ENCODE data around the gene ADAR.
A peak's percentile ranks its signal among the peaks of the same experiment; 100 is the strongest.

The ADAR gene

DNA sequence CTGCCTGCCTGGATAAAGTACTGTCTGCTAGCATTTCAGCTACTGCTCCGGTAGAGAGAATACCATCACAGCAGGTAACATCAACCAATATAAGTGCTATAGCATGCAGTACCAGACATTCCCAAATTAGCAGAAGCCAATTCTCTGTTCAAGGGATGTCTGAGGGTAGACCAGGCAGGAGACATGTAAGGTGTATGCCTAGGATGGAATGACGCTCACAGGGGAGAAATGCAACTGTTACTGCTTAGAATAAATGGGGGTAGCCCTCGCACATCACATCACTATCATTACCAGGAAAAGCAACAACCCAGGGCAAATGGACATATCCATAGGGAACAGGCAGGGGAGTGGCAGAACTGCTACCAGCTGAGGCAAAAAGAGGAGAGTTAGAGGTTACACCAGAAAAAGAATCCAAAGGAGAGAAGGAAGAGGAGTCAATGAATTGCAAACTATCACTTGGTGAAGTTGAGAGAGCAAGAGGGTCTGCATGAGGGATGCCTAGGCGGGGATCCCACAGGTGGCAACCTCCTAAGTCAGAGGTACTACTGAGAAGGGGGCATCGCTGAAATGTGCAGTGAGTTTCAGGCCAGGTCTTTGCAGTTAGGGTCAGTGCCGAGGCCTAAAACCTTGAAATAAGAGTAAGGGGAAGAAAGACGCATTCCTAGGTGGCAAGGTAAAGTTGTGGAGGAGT, 50.6 kb downstream of the ADAR start:
- DNase-seq = no peak

GRCh38 chr1:154556422-154556821, 51.6 kb downstream of the ADAR start:
- DNase-seq = no peak

DNA sequence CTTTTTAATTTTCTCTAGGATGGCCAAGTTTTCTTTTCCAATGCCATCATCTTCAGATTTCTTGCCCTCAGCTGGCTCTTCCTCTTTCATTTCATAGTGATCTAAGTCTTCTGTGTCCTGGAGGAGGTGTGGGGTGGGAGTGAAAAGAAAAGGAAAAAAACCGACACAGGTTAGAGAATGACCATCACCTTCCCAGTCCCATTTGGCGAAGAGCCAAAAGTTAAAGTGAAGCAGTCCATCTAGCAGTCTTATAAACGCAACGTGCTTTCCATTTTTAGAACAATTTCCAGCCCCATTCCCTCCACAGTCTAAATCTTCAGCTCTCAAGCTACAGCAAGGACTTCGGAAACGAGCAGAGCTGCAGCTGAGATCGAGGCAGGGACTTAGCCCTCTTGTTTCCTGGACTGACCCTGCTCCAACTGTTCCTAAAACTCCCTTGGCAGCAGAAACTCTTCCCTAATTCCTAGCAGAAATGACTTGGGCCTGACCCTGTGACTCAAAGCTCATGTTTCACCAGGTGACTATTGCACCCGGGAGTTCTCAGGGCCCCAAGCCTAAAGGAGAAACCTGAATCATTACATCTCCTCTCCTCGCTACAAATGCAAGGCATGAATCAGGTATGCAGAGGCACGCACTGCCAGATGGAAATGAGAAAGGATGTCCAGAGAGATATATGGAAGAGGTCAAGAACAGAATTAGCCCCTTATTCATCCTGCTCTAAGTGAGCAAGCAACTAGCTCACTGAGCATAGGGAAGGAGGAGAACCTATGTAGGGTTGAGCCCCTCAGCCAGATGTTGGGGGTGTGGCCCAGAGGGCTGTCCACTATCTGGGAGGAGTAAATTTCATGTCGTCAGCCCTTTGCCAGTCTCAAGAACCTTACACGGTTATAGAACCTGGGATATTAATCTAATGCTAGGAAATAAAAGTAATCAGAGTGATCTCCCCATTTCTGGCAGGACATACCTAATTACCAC, 54.6 kb downstream of the ADAR start:
- DNase-seq = no peak

GRCh38 chr1:154552036-154552435, 56.0 kb downstream of the ADAR start:
- DNase-seq = no peak

DNA sequence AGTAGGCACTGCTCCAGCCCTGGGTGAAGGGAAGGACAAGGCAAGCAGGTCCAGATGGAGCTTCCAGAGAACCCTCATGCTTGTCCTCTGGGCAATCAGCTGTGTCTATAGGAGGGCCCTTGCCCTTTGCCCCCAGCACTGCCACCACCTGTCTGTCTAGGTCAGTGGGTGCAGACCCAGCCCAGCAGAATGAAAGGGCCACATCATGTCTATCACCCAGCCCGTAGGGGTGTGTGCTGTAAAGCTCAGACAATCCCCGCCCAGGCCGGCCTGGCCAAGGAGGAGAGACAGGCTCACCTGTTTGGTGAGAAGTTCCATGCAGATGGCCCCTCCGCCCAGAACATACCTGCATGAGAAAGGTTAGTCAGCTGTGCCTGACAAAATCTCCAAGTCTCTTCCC, 56.5 kb downstream of the ADAR start:
- no peak for DNase-seq

GRCh38 chr1:154550657-154551056, 57.3 kb downstream of the ADAR start:
- no peak for DNase-seq

DNA sequence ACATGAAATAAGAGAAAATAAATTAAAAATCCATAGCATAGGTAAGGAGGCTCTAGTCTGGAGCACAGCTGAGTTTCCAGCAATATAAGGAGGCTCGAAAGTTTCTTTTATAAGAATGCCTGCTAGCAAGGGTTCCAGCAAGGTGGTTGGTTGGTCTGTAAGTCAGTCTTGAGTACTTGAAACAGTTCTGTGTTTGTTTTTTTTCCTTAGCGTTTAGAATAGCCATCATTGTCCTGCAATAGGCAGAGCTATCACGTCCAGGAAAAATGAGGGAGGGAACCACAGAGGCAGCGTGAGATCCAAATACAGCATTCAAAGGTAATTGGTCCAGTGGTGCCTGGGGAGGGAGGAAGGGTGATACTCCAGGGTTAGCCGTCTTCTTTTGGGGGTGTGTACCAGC, 57.9 kb downstream of the ADAR start:
- DNase-seq = no peak

DNA sequence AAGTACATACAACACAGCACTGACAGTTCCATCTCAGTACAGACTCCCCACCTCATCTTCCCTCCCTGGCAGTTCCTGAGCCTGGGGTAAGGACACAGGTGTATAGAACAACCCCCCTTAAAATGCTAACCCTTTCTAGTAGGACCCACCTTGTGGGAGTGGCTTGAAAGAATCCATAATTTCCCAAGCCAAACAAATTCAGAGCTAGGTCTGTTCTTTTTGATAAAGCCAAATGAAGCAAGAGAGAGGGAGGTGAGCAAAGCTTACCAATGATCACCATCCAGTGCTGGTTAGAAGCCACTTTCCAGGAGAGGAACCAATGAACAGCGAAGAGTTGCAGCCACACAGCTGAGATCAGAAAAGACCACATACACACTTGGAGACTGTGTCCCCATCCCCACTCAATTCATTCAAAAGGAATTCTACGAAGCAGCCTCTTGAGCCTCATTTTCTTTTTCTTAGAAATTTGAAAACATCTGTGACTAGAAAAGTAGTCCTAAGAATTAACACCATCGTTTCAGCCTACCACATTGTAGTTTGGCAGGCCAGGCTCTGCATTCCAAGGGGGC, 58.7 kb downstream of the ADAR start:
- no peak for DNase-seq

DNA sequence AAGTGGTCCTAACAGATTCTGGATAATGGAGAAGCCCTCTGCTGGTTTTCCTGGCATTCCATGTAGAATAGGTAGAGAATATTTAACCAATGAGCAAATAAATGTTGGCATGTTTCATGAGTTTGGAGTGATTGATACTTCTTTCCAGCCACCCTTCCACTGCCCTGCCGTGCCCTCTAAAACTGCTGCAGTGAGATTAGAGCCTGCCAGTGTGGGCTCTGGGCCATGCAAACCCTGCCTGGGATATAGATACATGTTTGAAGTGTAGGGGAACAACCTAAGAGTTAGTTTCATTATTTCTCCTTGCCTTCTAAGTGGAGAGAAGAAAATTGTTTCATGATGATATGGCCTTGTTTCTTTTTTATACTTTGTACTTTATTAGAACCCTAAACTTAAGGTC, 60.0 kb downstream of the ADAR start:
- DNase-seq = no peak

- no peak for DNase-seq
Measured at GRCh38 chr1:154547105-154547732, 60.8 kb downstream of the ADAR start.

- peak; percentile 71 for DNase-seq
Measured at GRCh38 chr1:154546264-154547063, 61.5 kb downstream of the ADAR start.

GRCh38 chr1:154541231-154541630, 66.8 kb downstream of the ADAR start:
- DNase-seq = no peak

DNA sequence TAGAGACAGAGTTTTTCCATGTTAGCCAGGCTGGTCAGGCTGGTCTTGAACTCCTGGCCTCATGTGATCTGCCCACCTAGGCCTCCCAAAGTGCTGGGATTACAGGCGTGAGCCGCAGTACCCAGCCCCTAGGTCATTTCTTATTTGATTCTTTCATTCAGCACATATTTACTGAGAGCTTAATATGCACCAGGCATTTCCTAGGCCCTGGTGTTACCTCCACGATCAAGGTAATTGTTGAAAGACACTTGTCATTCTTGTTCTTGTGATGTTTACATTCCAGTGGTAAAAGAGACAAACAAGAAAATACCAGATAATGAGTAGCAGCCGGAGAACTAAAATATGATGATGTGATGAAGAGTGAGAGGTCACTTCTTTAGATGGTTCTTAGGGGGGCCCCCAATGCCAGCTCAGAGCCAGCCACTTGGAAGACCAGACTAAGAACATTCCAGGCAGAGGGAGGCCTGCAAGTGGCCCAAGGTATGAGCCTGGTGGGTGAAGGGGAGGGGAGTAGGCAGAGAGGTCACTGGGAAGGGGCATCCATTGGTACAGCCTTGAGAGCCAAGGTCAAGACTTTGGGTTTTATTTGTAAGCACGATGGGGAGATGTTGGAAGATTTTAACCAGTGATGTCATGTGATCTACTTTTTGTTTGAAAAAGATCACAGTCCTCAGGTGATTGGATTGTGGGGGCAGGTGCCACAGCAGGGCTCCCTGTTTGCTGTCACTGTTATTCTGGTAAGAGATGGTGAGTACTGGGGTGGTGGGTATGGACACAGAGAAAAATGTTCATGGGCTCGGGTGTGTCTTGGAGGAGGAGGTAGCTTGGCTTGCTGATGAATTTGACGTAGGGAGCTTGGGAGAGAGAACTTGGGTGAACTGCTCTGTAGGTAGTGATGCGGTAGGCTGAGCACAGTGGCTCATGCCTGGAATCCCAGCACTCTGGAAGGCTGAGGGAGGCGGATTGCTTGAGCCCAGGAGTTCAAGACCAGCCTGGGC, 68.2 kb downstream of the ADAR start:
- no peak for DNase-seq

DNA sequence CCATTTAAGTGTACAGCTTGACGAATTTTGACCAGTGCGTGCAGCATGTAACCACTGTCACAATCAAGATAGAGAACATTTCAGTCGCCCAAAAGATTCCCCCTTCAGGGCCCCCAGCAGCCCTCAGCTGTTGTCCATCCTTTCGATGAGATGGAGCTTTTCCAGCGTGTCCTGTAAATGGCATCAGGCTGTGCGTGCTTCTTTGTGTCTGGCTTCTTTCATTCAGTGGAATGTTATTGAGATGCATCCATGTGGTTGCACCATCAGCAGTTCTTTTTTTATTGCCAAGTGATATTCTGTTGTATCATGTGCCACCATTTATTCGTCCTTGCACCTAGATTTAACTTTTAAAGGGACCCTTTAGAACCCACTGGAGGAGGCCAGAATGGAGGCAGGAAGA, 71.4 kb downstream of the ADAR start:
- no peak for DNase-seq

GRCh38 chr1:154533952-154534844, 73.8 kb downstream of the ADAR start:
- no peak for DNase-seq
